Dedifferentiated amniotic fluid mesenchymal stem cell (primary cell): ENCODE results near the gene PNLIPRP1.

Source experiments
- DNase-seq: peaks from one replicate; pipeline ENCODE4 v3.0.0-alpha.2; 2016; ENCODE audit errors: extremely low spot score

The PNLIPRP1 gene

DNA sequence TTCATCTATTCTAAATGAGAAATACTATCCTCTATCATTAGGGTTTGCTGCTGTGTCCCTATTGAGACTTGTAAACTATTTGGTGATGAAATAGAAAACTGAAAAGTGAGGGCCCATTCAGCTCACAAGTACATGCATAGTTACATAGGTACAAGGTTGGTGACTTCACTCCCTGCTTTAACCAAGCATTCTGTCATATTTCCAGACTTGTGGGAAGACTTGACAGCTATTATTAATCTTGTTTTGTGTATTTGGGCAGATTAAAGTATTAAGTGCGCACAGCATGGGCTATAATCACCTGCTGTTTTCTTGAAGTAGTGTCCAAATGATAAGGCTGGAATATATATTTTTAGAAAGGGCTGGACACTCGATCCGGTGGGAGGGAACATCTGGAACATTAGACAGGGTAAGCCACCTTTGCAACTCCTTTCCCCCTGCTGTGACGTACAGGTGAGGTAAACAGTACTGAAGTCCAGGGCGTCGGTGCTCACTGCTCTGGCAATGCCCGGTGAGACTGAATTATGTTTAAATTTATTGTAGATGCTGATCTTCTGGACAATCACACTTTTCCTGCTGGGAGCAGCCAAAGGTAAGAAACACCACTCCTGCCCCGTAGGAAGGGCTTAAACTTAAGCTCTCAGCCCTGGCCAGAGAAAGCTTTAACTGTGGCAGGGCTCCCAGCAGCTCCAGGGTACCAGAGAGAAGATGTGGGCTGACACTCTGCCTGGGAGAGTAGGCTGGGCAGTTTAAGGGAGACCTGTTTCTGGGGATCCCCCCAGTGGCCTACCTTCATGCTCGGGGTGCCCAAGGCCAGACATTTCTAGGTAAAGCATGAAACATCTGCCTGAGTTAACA, at the start of gene PNLIPRP1:
Gene PNLIPRP1, plus strand, starts transcription at position 370 of the 855 bp plus-strand sequence. Its CDS starts 171 bp downstream, at position 541.
- no peak for DNase-seq

DNA sequence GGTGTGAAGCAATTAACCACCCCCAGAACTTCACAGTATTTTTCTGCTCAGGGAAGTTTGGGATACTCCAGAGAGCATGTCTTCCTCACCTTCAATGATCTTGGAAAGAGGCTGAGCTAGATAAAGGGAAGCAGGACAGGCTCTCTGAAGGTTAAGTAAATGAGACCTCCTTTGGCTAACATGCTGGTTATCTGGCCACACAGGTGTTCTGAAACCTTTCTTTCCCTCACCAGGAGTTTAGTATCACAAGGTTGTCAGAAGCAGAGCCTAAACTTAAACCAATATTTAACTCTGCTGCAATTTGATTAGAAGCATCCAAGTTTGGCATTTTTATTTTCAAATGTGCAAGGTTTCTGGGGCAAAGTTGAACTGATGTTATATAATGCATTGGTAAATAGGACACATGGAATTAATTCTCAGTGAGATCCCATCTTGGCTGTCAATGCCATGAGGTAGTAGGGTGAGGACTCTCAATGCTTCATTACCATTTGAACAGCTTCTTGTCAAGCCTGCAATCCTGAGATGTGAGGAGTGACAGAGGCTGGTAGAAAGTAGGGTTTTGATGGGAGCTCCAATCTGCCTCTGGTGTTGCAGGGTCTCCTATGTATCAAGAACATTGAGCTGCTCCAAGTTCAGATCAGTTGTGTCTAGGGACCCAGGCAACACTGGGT, 48.6 kb upstream of the PNLIPRP1 start:
- DNase-seq, result no peak

DNA sequence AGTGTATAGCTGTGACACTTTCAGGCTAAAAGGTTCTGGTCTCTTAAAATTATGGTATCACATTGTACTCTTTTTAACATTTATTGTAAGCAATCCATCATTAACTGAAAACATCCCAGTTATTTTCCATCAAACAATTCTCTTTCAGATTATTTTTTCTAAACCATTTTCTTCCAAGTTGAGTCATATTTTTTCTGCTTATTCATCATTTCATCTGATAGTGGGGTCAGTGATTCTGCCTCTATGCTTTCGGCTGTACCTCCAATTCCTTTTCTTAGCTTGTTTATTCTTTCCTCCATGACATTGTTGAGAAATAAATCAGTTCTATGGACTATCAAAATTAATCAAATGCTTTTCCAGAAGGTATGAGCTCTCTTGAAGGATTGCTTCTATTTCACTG, 45.6 kb upstream of the PNLIPRP1 start:
- DNase-seq, result no peak

DNA sequence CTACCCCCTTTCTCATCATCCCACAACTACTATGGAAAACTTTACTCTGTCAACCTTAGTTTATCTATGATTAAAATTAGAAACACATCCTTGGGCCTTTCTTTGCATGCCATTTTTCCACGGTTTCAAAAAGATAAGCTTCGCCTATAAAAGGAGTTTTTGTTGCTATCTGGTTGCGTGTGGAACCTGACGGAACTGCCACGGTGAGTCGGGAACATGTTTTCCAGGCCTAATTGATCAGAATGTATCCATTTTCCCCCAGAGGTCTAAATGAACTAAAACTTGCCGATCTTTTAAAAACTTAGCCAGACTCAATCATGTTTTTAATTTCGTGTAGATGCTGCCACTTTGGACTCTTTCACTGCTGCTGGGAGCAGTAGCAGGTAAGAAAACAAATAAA, 45.0 kb upstream of the PNLIPRP1 start, which contains the start of gene PNLIP:
Gene PNLIP, plus strand, starts transcription at position 176 of the 400 bp plus-strand sequence. Its CDS starts 162 bp downstream, at position 338.
- DNase-seq, result no peak

DNA sequence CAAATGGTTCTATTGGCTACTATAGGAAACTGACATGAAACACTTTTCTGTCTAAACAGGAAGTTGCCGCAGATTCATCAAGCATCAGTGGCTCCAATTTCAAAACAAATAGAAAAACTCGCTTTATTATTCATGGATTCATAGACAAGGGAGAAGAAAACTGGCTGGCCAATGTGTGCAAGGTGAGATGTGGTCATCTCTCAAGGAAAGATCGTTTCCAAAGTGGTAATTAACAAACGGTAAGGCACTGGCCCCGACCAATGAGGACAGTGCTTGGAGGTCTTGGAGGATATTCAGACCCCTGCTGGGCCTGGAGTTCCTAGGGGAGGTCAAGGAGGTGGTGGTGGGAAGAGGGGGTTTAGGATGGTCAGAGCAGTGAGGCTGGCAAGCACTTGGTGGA, 42.5 kb upstream of the PNLIPRP1 start:
- DNase-seq, result no peak

DNA sequence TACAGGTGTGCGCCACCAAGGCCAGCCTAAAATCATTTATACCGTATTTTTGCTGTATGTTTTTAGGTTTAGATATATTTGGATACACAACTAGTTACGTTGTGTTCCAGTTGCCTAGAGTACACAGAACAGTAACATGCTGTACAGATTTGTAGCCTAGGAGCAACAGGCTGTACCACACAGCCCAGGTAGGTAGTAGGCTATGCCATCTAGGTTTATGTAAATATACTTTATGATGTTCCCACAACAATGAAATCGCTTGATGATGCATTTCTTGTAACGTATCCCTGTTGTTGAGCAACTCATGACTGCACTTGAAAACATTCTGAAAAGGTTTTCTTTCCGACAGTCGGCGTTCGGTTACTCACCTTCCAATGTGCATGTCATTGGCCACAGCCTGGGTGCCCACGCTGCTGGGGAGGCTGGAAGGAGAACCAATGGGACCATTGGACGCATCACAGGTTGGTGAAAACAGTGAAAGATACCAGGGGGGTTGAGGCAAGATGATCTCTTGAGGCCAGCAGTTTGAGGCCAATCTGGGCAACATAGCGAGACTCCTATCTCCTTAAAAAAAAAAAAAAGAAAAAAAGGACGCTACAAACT, 37.3 kb upstream of the PNLIPRP1 start:
- no peak for DNase-seq

DNA sequence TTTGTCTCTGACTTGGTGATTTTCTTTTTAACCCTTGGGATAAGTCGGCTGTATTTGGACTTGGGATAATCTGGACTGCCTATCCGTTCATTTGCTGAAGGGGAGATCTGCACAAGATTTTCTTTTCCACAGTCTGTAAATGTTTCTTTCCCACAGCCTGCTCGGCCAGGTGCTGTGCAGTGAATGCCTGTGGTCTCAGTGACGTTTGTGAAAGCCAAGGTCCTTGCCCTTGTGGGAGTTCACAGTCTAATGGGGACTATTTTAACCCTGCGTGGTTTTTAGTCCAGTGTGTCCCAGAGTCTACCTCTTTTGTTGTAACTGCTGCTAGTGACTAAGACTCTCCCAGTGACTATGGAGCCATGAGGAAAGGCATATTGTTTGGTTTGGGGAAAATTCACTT, 36.1 kb upstream of the PNLIPRP1 start:
- DNase-seq, result no peak

DNA sequence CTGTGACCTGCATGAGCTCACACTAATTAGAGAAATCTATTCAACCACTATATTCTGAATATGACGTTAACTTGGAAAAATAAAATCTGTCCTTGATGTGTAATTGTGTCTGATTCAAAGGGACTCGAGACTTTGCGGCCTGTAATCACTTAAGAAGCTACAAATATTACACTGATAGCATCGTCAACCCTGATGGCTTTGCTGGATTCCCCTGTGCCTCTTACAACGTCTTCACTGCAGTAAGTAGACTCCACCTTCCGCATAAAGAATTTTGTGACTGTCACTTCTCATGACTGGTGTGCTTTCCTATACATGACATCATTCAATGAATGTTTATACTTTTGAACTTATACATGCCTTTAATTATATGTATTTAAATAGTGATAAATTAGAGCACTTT, 34.9 kb upstream of the PNLIPRP1 start:
- no peak for DNase-seq

DNA sequence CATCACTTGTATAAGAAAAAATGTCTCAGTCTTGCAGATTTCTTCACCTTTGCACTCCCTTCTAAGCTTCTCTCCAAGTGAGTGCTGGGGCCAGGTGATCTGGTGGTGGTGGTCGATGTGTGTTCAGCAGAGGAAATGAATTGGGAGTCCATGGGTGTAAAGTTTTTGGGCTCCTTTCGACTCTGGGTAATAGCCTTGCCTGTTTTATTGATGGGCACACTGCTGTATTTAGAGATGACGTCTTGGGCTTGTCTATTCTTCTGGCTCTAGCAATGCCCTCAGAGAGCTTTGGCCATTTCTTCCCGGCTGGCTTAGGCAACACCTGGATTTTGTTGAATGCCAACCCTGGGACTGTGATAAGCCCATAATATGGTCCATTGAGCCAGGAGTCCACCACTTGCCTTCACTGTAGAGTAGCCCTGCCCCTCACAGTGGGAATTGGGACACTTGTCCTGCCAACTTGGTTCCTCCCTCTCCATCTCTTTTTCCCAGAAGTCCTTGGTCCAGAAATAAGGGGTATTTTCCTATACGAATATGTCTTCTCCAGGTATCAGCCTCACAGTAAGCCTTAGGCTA, 33.4 kb upstream of the PNLIPRP1 start:
- DNase-seq, result no peak

DNA sequence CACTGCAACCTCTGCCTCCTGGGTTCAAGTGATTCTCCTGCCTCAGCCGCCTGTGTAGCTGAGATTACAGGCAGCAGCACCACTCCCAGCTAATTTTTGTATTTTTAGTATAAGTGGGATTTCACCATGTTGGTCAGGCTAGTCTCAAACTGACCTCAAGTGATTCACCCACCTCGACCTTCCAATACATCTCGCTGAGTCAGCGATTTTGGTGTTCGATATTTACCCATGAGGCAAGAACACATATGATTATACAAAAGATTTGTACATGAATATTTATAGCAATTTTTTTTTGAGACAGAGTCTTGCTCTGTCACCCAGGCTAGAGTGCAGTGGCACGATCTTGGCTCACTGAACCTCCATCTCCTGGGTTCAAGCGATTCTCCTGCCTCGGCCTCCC, 25.2 kb upstream of the PNLIPRP1 start:
- DNase-seq, result no peak

DNA sequence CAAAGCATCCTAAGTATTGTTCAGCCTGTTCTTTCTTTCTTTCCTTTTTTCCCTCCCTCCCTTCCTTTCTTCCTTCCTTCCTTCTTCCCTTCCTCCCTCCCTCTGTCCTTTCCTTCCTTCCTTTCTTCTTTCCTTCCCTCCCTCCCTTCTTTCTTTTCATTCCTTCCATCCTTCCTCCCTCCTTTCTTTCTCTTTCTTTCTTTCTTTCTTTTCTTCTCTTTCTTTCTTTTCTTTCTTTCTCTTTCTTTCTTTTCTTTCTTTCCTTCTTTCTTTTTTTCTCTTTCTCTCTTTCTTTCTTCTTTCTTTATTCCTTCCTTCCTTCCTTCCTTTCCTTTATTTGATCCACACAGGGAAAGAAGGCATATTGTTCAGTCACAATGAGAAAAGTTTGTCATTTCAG, 23.8 kb upstream of the PNLIPRP1 start:
- no peak for DNase-seq

DNA sequence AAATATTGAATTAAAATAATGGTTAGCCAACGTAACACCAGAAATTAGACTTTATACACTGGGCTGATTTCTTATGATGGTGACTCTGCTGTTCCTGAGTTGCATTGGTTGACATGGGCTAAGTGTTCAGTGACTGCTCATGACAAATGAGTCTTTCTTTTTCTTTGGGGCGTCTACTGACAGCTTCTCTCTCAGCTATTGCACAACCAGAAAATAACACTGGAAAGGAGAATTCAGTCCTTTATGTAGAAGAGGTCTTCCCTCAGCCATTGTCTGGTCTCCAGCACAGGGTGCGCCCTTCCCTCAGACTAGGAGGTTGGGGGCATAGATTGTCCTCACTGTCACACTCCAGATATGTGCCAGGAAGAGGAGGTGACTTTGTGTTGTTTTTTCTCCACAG, 23.4 kb upstream of the PNLIPRP1 start:
- DNase-seq, result no peak

DNA sequence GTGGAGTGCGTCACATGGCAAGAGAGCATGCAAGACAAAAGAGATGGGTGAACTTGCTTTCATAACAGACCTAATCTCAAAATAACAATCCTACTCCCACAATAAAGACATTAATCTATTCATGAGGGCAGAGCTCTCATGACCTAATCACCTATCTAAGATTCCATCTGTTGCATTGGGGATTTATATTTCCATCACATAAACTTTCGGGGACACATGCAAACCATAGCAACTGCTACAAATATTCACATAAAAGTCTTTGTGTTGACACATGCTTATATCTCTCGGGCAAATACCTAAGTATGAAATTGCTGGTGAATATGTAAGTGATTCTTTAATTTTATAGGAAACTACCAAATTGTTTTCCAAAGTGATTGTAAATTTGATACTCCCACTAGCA, 16.0 kb upstream of the PNLIPRP1 start:
- DNase-seq, result no peak

DNA sequence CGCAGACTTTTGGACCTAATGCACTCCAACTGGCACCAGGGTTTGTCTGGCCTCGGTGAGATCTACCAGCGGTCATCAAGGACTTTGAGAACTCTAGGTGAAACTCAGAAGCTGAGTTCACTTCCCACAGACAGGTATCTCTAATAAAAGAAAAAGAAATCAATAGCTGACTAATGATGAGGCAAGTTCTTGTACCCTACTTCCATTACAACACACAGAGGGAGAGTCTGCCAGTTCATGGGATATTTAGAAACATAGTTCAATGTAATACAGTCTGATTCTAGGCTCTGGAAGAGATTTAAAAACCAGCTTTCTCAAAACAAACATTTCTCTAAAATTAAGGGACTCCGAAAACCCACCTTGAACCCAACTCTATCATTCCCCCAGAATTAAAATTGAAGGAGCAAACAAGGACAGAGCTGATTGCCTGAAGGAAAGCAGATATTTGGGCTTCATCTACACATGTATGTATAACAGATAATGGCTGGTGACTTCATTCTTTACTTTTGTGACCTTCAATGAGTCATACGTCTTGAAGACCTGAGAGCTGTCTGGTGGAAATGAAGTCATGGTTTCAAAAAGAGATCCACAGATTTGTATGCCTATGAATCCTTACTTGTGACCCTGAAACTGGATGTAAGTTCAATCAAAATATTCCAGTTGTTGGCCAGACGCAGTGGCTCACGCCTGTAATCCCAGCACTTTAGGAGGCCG, 2.7 kb upstream of the PNLIPRP1 start:
- DNase-seq, result no peak

DNA sequence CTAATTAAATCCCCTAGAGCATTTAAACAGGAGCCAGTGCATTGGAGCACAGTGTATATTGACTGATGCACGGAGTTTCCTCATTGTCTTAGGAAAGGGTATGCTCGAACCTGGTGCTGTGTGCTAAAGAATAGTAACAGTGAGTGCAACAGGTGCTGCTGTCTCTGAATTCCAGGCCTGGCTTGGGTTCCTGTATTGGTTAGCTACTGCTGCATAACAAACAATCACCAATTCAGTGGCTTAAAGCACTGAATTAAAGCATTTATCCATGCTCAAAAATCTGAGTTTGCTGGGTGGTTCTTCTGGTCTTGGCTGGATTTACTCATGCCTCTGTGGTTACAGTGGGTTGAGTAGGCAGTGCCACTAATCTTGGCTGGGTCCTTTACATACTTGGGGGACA, 1.8 kb upstream of the PNLIPRP1 start:
- no peak for DNase-seq

DNA sequence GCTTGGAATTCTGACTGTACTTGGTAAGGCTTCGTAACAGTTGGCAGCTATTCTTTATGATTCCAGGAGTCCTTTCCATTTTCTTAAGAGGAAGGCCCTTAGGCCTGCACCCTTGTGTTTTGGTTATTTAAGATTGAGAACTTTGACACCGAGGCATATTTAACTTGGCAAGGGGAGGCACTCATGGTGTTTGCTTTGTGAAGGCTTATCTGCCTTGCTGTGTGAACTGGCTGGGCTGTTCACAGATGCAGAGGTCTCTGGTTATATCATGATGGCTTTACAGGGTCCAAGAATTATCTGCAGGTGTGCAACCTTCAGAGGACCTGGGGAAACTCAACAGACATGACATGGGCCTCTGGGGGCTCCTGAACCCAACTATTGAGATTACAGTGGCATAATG, 833 bp upstream of the PNLIPRP1 start:
- DNase-seq, result no peak

DNA sequence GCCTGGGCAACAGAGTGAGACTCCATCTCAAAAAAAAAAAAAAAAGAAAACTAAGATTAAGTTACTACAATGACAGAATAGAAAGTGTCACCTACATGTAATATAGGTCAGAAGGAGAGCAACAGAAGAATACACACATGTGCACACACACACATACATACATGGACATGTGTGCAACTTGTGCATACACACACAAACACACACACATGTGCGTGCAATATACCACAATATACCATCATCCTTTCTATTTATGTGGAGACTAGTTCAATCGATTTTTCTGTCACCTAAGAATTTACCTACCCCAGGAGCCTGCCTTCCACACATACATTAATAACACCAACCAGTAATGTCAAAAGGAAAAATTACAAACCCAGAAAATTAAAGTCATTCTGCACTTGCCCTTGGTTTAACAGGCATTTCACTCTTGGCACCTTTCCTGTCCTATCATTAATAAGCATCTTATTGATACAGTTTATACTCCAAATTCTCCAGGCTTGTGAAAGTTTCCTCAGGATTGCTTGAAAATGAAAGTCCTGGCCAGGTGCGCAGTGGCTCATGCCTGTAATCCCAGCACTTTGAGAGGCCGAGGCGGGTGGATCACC, 2.5 kb downstream of the PNLIPRP1 start:
- DNase-seq, result no peak

DNA sequence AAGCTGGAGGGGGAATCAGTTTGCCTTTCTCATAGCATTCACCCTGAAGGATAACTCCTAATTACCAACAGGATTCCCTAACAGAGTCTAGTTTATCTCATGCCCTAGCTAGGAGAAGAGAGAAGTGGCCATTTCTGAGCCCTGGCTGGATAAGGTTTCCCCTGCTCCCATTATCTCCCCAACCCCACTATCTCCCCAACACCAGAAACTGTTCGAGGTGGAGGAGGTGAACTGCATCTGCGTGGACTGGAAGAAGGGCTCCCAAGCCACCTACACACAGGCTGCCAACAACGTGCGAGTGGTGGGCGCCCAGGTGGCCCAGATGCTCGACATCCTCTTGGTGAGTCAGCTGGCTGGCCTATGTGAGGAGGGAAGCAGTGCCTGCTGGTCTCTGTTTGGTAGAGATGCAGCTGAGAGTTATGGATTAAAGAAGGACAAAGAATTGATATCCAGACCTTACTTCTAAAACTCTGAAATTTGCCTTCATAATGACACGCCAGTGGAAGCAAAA, 3.8 kb downstream of the PNLIPRP1 start:
- no peak for DNase-seq

DNA sequence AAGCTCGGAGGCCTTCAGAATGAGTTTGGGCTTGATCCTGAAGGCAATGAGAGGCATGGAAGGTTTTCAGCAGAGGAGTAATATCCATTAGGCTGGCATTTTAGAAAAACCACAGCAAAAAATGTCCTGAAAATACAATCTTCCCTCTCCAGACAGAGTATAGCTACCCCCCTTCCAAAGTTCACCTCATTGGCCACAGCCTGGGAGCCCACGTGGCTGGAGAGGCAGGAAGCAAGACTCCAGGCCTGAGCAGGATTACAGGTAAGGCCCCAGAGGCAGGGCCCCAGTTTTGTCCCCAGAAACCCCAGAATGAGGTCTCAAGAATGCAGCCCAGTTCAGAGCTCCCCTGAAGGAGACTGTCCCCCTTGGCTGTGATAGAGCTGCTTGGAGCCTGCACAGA, 5.3 kb downstream of the PNLIPRP1 start:
- DNase-seq, result no peak

DNA sequence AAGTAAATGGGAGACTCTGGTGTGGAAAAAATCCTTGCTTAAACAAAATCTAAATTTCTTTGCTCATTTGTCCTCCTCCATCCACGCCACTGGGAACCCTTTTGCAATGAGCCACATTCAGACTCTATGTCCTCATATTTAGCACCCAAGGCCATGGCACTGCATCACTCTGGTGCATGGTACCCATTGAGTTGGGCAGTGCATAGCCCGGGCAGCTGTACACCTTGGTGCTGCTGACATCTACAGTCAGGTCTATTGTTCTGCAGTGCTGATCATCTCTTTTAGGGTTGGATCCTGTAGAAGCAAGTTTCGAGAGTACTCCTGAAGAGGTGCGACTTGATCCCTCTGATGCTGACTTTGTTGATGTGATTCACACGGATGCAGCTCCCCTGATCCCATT, 6.8 kb downstream of the PNLIPRP1 start:
- DNase-seq, result no peak

DNA sequence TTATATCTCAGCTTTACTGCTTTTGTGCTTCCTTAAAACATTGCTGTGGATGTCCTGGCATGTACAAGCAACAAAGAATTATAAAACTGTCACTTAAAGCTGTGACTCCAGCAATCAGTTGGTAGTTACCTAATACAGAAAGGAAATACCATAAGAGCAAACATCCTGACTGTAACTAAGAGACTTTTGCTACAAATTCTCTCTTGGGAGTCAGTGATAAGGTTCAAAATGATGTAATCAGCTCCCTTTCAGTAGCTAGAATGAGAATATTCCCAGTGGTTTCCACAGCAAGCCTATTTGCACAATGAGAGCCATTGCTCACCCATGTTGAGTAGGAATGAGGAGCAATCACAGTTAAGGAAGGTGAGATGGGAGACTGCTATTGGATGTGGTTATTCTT, 7.6 kb downstream of the PNLIPRP1 start:
- no peak for DNase-seq
